ENCODE data around the gene GSK3B. TPM values are rescaled to one million over a fixed set of nuclear protein-coding genes. Genes with fewer than 3 reads are reported as not detected.

Gene GSK3B
- total and polyA plus RNA-seq, 2 donors (not counting 1 experiment from before 2014, with no cell fraction given) = 37.3 to 44.8 TPM

- Histone ChIP-seq H4K20me1 (ENCODE audit: control insufficient read depth, extremely low read depth, insufficient read depth, low read length) (no peaks in the 10 kb centered on the region), H3K79me2 (ENCODE audit: control insufficient read depth, insufficient read depth, low read length) (no peaks in the 10 kb centered on the region), H3K27me3 (ENCODE audit: control insufficient read depth, insufficient read depth, low read length) (no peaks in the 10 kb centered on the region), H3K36me3 (ENCODE audit: control insufficient read depth, insufficient read depth, low read length) (no peaks in the 10 kb centered on the region), H3K4me1 (ENCODE audit: control insufficient read depth, extremely low read depth, insufficient read depth, low read length) (no peaks in the 10 kb centered on the region), H3K9me3 (ENCODE audit: control insufficient read depth, insufficient read depth, low read depth, low read length) (no peaks in the 10 kb centered on the region), H3K27ac (ENCODE audit: insufficient read depth, low read length) (no peak overlapping the region), H3K9ac (ENCODE audit: insufficient read depth, low read length) (no peak overlapping the region), H3K4me2 (ENCODE audit: extremely low read depth, insufficient read depth, low read length) (no peak overlapping the region), H3K4me3 (replicated peaks in 1 of 4; ENCODE audit: control extremely low read depth in 1 of 4, insufficient read depth in 1 of 4, low read depth in 3 of 4, low read length in 4 of 4) (no peak overlapping the region), H2AFZ (ENCODE audit: low read length) (no peak overlapping the region)
- DNase-seq (ENCODE audit: low read depth in 2 of 2) = no peak
- TF ChIP-seq, protein P1, sequence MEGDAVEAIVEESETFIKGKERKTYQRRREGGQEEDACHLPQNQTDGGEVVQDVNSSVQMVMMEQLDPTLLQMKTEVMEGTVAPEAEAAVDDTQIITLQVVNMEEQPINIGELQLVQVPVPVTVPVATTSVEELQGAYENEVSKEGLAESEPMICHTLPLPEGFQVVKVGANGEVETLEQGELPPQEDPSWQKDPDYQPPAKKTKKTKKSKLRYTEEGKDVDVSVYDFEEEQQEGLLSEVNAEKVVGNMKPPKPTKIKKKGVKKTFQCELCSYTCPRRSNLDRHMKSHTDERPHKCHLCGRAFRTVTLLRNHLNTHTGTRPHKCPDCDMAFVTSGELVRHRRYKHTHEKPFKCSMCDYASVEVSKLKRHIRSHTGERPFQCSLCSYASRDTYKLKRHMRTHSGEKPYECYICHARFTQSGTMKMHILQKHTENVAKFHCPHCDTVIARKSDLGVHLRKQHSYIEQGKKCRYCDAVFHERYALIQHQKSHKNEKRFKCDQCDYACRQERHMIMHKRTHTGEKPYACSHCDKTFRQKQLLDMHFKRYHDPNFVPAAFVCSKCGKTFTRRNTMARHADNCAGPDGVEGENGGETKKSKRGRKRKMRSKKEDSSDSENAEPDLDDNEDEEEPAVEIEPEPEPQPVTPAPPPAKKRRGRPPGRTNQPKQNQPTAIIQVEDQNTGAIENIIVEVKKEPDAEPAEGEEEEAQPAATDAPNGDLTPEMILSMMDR (conservative IDR thresholded peaks at IDR 0.05 in 1 of 2, IDR thresholded peaks at IDR 0.05 in 1 of 2; ENCODE audit: low read depth in 1 of 2, low read length in 2 of 2) = no peak
- TF ChIP-seq EZH2 (IDR thresholded peaks at IDR 0.05; ENCODE audit: low read length, missing control alignments) = no peak
Measured at GRCh38 chr3:120125992-120126391, 31.7 kb upstream of the GSK3B start.

DNA sequence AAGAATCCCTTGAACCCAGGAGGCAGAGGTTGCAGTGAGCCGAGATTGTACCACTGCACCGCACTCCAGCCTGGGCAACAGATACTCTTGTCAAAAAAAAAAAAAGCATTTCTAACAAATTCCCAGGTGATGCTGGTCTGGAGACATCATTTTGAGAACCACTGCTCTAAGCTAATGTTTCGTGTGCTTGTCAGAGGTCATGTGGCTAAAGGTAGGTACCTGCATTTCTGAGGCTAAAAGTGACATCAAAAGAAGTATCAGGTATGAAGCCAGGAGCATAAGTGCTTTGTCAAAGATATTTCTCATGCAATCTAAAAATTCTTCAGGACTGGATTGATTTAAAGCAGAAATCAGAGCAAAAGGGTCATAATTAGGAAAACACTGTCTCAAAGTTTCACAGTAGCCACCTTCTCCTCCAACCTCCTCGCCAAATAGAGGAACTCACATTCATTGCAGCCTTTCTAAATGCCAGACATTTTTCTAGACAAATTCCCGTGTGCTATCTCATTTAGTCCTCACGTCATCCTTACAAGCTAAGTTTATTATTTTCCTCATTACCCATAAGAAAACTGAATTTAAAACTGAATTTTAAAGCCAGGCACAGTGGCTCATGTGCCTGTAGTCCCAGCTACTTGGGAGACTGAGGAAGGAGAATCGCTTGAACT lies 25.7 kb upstream of the GSK3B start:
- H3K27ac ChIP-seq (ENCODE audit: insufficient read depth, low read length) = no peak overlapping the region
- H4K20me1 ChIP-seq (ENCODE audit: control insufficient read depth, extremely low read depth, insufficient read depth, low read length) = no peaks in the 10 kb centered on the region
- DNase-seq (ENCODE audit: low read depth in 2 of 2) = no peak
- H3K27me3 ChIP-seq (ENCODE audit: control insufficient read depth, insufficient read depth, low read length) = no peaks in the 10 kb centered on the region
- H3K36me3 ChIP-seq (ENCODE audit: control insufficient read depth, insufficient read depth, low read length) = no peaks in the 10 kb centered on the region
- TF ChIP-seq, protein P1 (conservative IDR thresholded peaks at IDR 0.05 in 1 of 2, IDR thresholded peaks at IDR 0.05 in 1 of 2; ENCODE audit: low read depth in 1 of 2, low read length in 2 of 2) = no peak
- TF ChIP-seq EZH2 (IDR thresholded peaks at IDR 0.05; ENCODE audit: low read length, missing control alignments) = no peak
- no peak overlapping the region for H3K4me2 ChIP-seq (ENCODE audit: extremely low read depth, insufficient read depth, low read length)
- H3K9me3 ChIP-seq (ENCODE audit: control insufficient read depth, insufficient read depth, low read depth, low read length) = no peaks in the 10 kb centered on the region
- H3K4me1 ChIP-seq (ENCODE audit: control insufficient read depth, extremely low read depth, insufficient read depth, low read length) = peaks cover 2% of the 10 kb centered on the region
- no peak overlapping the region for H3K4me3 ChIP-seq (replicated peaks in 1 of 4; ENCODE audit: control extremely low read depth in 1 of 4, insufficient read depth in 1 of 4, low read depth in 3 of 4, low read length in 4 of 4)
- no peak overlapping the region for H2AFZ ChIP-seq (ENCODE audit: low read length)
- H3K9ac ChIP-seq (ENCODE audit: insufficient read depth, low read length) = no peak overlapping the region
- H3K79me2 ChIP-seq (ENCODE audit: control insufficient read depth, insufficient read depth, low read length) = no peaks in the 10 kb centered on the region

GRCh38 chr3:120114981-120115380 lies 20.7 kb upstream of the GSK3B start:
- DNase-seq (ENCODE audit: low read depth in 2 of 2) = peak; percentile 14 to 25
- H3K27me3 ChIP-seq (ENCODE audit: control insufficient read depth, insufficient read depth, low read length) = no peaks in the 10 kb centered on the region
- H2AFZ ChIP-seq (ENCODE audit: low read length) = no peak overlapping the region
- no peak overlapping the region for H3K4me2 ChIP-seq (ENCODE audit: extremely low read depth, insufficient read depth, low read length)
- no peaks in the 10 kb centered on the region for H3K36me3 ChIP-seq (ENCODE audit: control insufficient read depth, insufficient read depth, low read length)
- no peaks in the 10 kb centered on the region for H3K9me3 ChIP-seq (ENCODE audit: control insufficient read depth, insufficient read depth, low read depth, low read length)
- no peak overlapping the region for H3K4me3 ChIP-seq (replicated peaks in 1 of 4; ENCODE audit: control extremely low read depth in 1 of 4, insufficient read depth in 1 of 4, low read depth in 3 of 4, low read length in 4 of 4)
- H4K20me1 ChIP-seq (ENCODE audit: control insufficient read depth, extremely low read depth, insufficient read depth, low read length) = no peaks in the 10 kb centered on the region
- TF ChIP-seq, protein P1 (conservative IDR thresholded peaks at IDR 0.05 in 1 of 2, IDR thresholded peaks at IDR 0.05 in 1 of 2; ENCODE audit: low read depth in 1 of 2, low read length in 2 of 2) = no peak
- no peak for TF ChIP-seq EZH2 (IDR thresholded peaks at IDR 0.05; ENCODE audit: low read length, missing control alignments)
- no peaks in the 10 kb centered on the region for H3K79me2 ChIP-seq (ENCODE audit: control insufficient read depth, insufficient read depth, low read length)
- no peak overlapping the region for H3K27ac ChIP-seq (ENCODE audit: insufficient read depth, low read length)
- H3K9ac ChIP-seq (ENCODE audit: insufficient read depth, low read length) = no peak overlapping the region
- H3K4me1 ChIP-seq (ENCODE audit: control insufficient read depth, extremely low read depth, insufficient read depth, low read length) = peaks cover 6% of the 10 kb centered on the region

Data from fibroblast of lung (primary cell).